ENCODE measurements around the gene FLOT1. TPM values are rescaled to one million over a fixed set of nuclear protein-coding genes. Genes with fewer than 3 reads are reported as not detected.

FLOT1 gene
- total and polyA plus RNA-seq, 2 of the 13 experiments (the other 11 are each of a cell fraction or from before 2014, with no cell fraction given) = 82.3 to 130 TPM

GRCh38 chr6:30781743-30782424, 39.4 kb upstream of the FLOT1 start (continued):
- TF ChIP-seq SOX6 (IDR thresholded peaks at IDR 0.05) (no peak), SOX6 (CRISPR knock-in tag; IDR thresholded peaks at IDR 0.05) (peak; percentile 88), ELF3 (CRISPR knock-in tag; IDR thresholded peaks at IDR 0.05) (peak; percentile 97), MNT (IDR thresholded peaks at IDR 0.05) (peak; percentile 38; the same call in 1 of the 2 replicates), HMGXB4 (CRISPR knock-in tag; IDR thresholded peaks at IDR 0.05; ENCODE audit: borderline replicate concordance in 1 of 2, low read depth in 1 of 2) (peak; percentile 46 to 88; a peak in 2 of 4 replicates), CHCHD3 (CRISPR knock-in tag; IDR thresholded peaks at IDR 0.05) (no peak), ZNF10 (CRISPR knock-in tag; IDR thresholded peaks at IDR 0.05; ENCODE audit: borderline replicate concordance, low read depth) (no peak), ARNTL (CRISPR knock-in tag; IDR thresholded peaks at IDR 0.05) (peak; percentile 94), ZNF788 (CRISPR knock-in tag; IDR thresholded peaks at IDR 0.05; ENCODE audit: borderline replicate concordance) (peak; percentile 89; the same call in 1 of the 2 replicates), E2F1 (CRISPR knock-in tag; IDR thresholded peaks at IDR 0.05) (no peak), TRIM22 (IDR thresholded peaks at IDR 0.05) (no peak), NR2F1 (CRISPR knock-in tag; IDR thresholded peaks at IDR 0.05) (peak; percentile 56 to 68), MAFF (IDR thresholded peaks at IDR 0.05; ENCODE audit: low read depth, low read length) (peak; percentile 33), ZNF318 (CRISPR knock-in tag; IDR thresholded peaks at IDR 0.05) (0 out of 2 replicates have a peak, but pooled peaks have one; percentile 65)
